ENCODE data around the gene DSTYK.

DNA sequence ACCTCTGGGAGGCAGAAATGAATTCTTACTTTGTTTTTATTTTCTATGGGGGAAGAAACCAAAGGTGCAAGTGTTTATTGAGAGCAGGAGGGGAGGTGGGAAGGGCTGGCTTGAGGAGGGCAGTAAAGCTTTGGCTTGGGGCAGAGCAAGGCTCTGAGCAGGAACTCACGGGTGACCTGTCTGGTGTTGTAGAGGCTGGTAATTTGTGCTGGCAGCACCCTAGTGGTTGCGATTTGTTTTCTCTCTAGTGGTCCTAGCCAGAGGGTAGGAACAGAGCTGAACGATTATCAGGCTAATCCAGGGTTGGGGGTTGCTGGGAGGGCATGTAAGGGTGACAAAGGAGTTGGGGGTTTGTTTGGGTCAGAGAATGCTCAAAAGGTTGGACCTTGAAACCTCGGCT lies 32.9 kb upstream of the DSTYK start:
- TF ChIP-seq, protein P1, sequence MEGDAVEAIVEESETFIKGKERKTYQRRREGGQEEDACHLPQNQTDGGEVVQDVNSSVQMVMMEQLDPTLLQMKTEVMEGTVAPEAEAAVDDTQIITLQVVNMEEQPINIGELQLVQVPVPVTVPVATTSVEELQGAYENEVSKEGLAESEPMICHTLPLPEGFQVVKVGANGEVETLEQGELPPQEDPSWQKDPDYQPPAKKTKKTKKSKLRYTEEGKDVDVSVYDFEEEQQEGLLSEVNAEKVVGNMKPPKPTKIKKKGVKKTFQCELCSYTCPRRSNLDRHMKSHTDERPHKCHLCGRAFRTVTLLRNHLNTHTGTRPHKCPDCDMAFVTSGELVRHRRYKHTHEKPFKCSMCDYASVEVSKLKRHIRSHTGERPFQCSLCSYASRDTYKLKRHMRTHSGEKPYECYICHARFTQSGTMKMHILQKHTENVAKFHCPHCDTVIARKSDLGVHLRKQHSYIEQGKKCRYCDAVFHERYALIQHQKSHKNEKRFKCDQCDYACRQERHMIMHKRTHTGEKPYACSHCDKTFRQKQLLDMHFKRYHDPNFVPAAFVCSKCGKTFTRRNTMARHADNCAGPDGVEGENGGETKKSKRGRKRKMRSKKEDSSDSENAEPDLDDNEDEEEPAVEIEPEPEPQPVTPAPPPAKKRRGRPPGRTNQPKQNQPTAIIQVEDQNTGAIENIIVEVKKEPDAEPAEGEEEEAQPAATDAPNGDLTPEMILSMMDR (IDR thresholded peaks at IDR 0.05): no peak
- TF ChIP-seq, protein P2, sequence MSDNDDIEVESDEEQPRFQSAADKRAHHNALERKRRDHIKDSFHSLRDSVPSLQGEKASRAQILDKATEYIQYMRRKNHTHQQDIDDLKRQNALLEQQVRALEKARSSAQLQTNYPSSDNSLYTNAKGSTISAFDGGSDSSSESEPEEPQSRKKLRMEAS (IDR thresholded peaks at IDR 0.05; ENCODE audit: low read depth): no peak
- TF ChIP-seq RCOR1 (IDR thresholded peaks at IDR 0.05; ENCODE audit: low read length): no peak
- TF ChIP-seq MEF2A (IDR thresholded peaks at IDR 0.05; ENCODE audit: borderline replicate concordance, low read depth): no peak
- TF ChIP-seq, protein P3, sequence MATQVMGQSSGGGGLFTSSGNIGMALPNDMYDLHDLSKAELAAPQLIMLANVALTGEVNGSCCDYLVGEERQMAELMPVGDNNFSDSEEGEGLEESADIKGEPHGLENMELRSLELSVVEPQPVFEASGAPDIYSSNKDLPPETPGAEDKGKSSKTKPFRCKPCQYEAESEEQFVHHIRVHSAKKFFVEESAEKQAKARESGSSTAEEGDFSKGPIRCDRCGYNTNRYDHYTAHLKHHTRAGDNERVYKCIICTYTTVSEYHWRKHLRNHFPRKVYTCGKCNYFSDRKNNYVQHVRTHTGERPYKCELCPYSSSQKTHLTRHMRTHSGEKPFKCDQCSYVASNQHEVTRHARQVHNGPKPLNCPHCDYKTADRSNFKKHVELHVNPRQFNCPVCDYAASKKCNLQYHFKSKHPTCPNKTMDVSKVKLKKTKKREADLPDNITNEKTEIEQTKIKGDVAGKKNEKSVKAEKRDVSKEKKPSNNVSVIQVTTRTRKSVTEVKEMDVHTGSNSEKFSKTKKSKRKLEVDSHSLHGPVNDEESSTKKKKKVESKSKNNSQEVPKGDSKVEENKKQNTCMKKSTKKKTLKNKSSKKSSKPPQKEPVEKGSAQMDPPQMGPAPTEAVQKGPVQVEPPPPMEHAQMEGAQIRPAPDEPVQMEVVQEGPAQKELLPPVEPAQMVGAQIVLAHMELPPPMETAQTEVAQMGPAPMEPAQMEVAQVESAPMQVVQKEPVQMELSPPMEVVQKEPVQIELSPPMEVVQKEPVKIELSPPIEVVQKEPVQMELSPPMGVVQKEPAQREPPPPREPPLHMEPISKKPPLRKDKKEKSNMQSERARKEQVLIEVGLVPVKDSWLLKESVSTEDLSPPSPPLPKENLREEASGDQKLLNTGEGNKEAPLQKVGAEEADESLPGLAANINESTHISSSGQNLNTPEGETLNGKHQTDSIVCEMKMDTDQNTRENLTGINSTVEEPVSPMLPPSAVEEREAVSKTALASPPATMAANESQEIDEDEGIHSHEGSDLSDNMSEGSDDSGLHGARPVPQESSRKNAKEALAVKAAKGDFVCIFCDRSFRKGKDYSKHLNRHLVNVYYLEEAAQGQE (IDR thresholded peaks at IDR 0.05; ENCODE audit: low read depth, low read length): no peak
- TF ChIP-seq, protein P4, sequence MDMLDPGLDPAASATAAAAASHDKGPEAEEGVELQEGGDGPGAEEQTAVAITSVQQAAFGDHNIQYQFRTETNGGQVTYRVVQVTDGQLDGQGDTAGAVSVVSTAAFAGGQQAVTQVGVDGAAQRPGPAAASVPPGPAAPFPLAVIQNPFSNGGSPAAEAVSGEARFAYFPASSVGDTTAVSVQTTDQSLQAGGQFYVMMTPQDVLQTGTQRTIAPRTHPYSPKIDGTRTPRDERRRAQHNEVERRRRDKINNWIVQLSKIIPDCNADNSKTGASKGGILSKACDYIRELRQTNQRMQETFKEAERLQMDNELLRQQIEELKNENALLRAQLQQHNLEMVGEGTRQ (IDR thresholded peaks at IDR 0.05; ENCODE audit: borderline replicate concordance, low read depth, low read length): no peak
- no peak for TF ChIP-seq POLR2AphosphoS5 (IDR thresholded peaks at IDR 0.05; ENCODE audit: low read depth, low read length)
- TF ChIP-seq JUND (IDR thresholded peaks at IDR 0.05): no peak
- no peak for TF ChIP-seq NFIC (IDR thresholded peaks at IDR 0.05; ENCODE audit: borderline replicate concordance)
- TF ChIP-seq, protein P5, sequence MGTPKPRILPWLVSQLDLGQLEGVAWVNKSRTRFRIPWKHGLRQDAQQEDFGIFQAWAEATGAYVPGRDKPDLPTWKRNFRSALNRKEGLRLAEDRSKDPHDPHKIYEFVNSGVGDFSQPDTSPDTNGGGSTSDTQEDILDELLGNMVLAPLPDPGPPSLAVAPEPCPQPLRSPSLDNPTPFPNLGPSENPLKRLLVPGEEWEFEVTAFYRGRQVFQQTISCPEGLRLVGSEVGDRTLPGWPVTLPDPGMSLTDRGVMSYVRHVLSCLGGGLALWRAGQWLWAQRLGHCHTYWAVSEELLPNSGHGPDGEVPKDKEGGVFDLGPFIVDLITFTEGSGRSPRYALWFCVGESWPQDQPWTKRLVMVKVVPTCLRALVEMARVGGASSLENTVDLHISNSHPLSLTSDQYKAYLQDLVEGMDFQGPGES (IDR thresholded peaks at IDR 0.05; ENCODE audit: low read depth, low read length): no peak

Data from SK-N-SH (cell line).